HEK293 (cell line): ENCODE results near the gene AFF4.
A peak's percentile ranks its signal among the peaks of the same experiment; 100 is the strongest.

Experiments
- CTCF ChIA-PET: fragments of 350-600 bp; formaldehyde crosslinking; extraction: SDS; loops from one replicate; lab custom pipeline; 2021; ENCODE audit warnings: antibody characterized with exemption; lab: Yijun Ruan, JAX
- POLR2A ChIA-PET: fragments of 300-600 bp; formaldehyde crosslinking; extraction: SDS; loops from one replicate; lab custom pipeline; 2020; ENCODE audit warnings: antibody characterized with exemption, inconsistent platforms; lab: Yijun Ruan, JAX
- H3K27ac ChIP-seq: fragments of 200-500 bp; sonication (Bioruptor generic); 2 replicates; pipeline ENCODE4 v1.5.1; 2014; ENCODE audit warnings: low read depth, low read length, control low read depth, inconsistent platforms; ENCODE audit errors: extremely low read depth
- H3K36me3 ChIP-seq, 2 experiments: fragments of 200-500 bp in 1 of 2; sonication (Bioruptor generic) in 1 of 2; 1 replicate in 1 of 2; 2 replicates in 1 of 2; pipeline ENCODE4 v1.5.1; 2014 to 2017; ENCODE audit warnings: inconsistent platforms in 2 of 2, low read length in 2 of 2; ENCODE audit not compliant: control insufficient read depth in 2 of 2, insufficient read depth in 1 of 2
- H3K4me1 ChIP-seq: fragments of 200-500 bp; sonication (Bioruptor generic); 2 replicates; pipeline ENCODE4 v1.5.1; 2014; ENCODE audit warnings: mild to moderate bottlenecking, low read length, inconsistent platforms; ENCODE audit not compliant: control insufficient read depth, insufficient read depth
- H3K4me3 ChIP-seq: 2 replicates; pipeline ENCODE4 v1.5.1; 2011; ENCODE audit warnings: low read depth, mild to moderate bottlenecking, control low read depth, low read length, moderate library complexity
- H3K9me3 ChIP-seq: fragments of 200-500 bp; sonication (Bioruptor generic); 2 replicates; pipeline ENCODE4 v1.5.1; 2014; ENCODE audit warnings: low read depth, low read length, inconsistent platforms; ENCODE audit not compliant: control insufficient read depth, insufficient read depth
- EGR2 ChIP-seq: fragments of 450-650 bp; formaldehyde crosslinking; IDR thresholded peaks from 2 replicates; pipeline ENCODE4 v1.5.1; 2016; ENCODE audit warnings: low read depth, missing biosample characterization, missing genetic modification characterization
- GLIS2 ChIP-seq: fragments of 450-650 bp; formaldehyde crosslinking; IDR thresholded peaks from 2 replicates; pipeline ENCODE4 v1.5.1; 2016; ENCODE audit warnings: missing biosample characterization, missing genetic modification characterization
- KLF10 ChIP-seq: fragments of 450-650 bp; IDR thresholded peaks from 2 replicates; pipeline ENCODE4 v1.5.1; 2018; ENCODE audit warnings: missing biosample characterization, mild to moderate bottlenecking, missing genetic modification characterization
- KLF9 ChIP-seq: fragments of 450-650 bp; formaldehyde crosslinking; IDR thresholded peaks from 2 replicates; pipeline ENCODE4 v1.5.1; 2016; ENCODE audit warnings: missing biosample characterization, missing genetic modification characterization, low read depth
- PRDM10 ChIP-seq: fragments of 450-650 bp; formaldehyde crosslinking; IDR thresholded peaks from 2 replicates; pipeline ENCODE4 v1.5.1; 2016; ENCODE audit warnings: missing biosample characterization, missing genetic modification characterization
- SP2 ChIP-seq: fragments of 450-650 bp; formaldehyde crosslinking; IDR thresholded peaks from 2 replicates; pipeline ENCODE4 v1.5.1; 2016; ENCODE audit warnings: missing biosample characterization, missing genetic modification characterization
- SP3 ChIP-seq: fragments of 450-650 bp; formaldehyde crosslinking; IDR thresholded peaks from 2 replicates; pipeline ENCODE4 v1.5.1; 2016; ENCODE audit warnings: missing biosample characterization, missing genetic modification characterization
- TRIM28 ChIP-seq: IDR thresholded peaks from 2 replicates; pipeline ENCODE4 v1.6.1; 2011; ENCODE audit warnings: low read length, control low read depth, borderline replicate concordance
- WT1 ChIP-seq: fragments of 450-650 bp; formaldehyde crosslinking; IDR thresholded peaks from 2 replicates; pipeline ENCODE4 v1.5.1; 2016; ENCODE audit warnings: missing biosample characterization, missing genetic modification characterization
- ZBTB26 ChIP-seq: fragments of 450-650 bp; formaldehyde crosslinking; optimal IDR thresholded peaks from 2 replicates; pipeline ENCODE3; 2016; ENCODE audit warnings: missing biosample characterization, mild to moderate bottlenecking, missing genetic modification characterization
- ZBTB48 ChIP-seq: fragments of 450-650 bp; formaldehyde crosslinking; IDR thresholded peaks from 2 replicates; pipeline ENCODE4 v1.5.1; 2016; ENCODE audit warnings: missing biosample characterization, missing genetic modification characterization
- ZFHX2 ChIP-seq: fragments of 450-650 bp; formaldehyde crosslinking; conservative IDR thresholded peaks from 2 replicates; pipeline ENCODE4 v1.5.1; 2016; ENCODE audit warnings: missing biosample characterization, missing genetic modification characterization
- ZNF19 ChIP-seq: fragments of 450-650 bp; formaldehyde crosslinking; IDR thresholded peaks from 2 replicates; pipeline ENCODE4; 2016; ENCODE audit warnings: missing biosample characterization, missing genetic modification characterization, low read depth
- ZNF335 ChIP-seq: fragments of 450-650 bp; formaldehyde crosslinking; conservative IDR thresholded peaks from 2 replicates; pipeline ENCODE4 v1.5.1; 2016; ENCODE audit warnings: missing biosample characterization, missing genetic modification characterization
- ZNF423 ChIP-seq: fragments of 450-650 bp; formaldehyde crosslinking; IDR thresholded peaks from 2 replicates; pipeline ENCODE4 v1.5.1; 2016; ENCODE audit warnings: missing biosample characterization, missing genetic modification characterization
- ZNF561 ChIP-seq: fragments of 450-650 bp; IDR thresholded peaks from 2 replicates; pipeline ENCODE4 v1.5.1; 2018; ENCODE audit warnings: missing biosample characterization, missing genetic modification characterization, borderline replicate concordance
- ZNF629 ChIP-seq: fragments of 450-650 bp; formaldehyde crosslinking; IDR thresholded peaks from 2 replicates; pipeline ENCODE4 v1.5.1; 2017; ENCODE audit warnings: missing biosample characterization, missing genetic modification characterization
- ZNF792 ChIP-seq: fragments of 450-650 bp; formaldehyde crosslinking; IDR thresholded peaks from 2 replicates; pipeline ENCODE4 v1.5.1; 2016; ENCODE audit warnings: missing biosample characterization, missing genetic modification characterization
- ZNF843 ChIP-seq: fragments of 450-650 bp; formaldehyde crosslinking; IDR thresholded peaks from 2 replicates; pipeline ENCODE4 v1.5.1; 2016; ENCODE audit warnings: missing biosample characterization, missing genetic modification characterization
- ZSCAN5A ChIP-seq: fragments of 450-650 bp; formaldehyde crosslinking; IDR thresholded peaks from 2 replicates; pipeline ENCODE4 v1.5.1; 2016; ENCODE audit warnings: missing biosample characterization, missing genetic modification characterization
- TF ChIP-seq, protein P1 (sequence below): fragments of 450-650 bp; formaldehyde crosslinking; IDR thresholded peaks from 2 replicates; pipeline ENCODE4 v1.5.1; 2016; ENCODE audit warnings: missing biosample characterization, missing genetic modification characterization
- TF ChIP-seq, protein P2 (sequence below): fragments of 450-650 bp; formaldehyde crosslinking; IDR thresholded peaks from 2 replicates; pipeline ENCODE4 v1.5.1; 2016; ENCODE audit warnings: missing biosample characterization, missing genetic modification characterization
- TF ChIP-seq, protein P3 (sequence below): fragments of 450-650 bp; formaldehyde crosslinking; IDR thresholded peaks from 2 replicates; pipeline ENCODE4 v1.5.1; 2016; ENCODE audit warnings: missing biosample characterization, missing genetic modification characterization

AFF4 gene

DNA sequence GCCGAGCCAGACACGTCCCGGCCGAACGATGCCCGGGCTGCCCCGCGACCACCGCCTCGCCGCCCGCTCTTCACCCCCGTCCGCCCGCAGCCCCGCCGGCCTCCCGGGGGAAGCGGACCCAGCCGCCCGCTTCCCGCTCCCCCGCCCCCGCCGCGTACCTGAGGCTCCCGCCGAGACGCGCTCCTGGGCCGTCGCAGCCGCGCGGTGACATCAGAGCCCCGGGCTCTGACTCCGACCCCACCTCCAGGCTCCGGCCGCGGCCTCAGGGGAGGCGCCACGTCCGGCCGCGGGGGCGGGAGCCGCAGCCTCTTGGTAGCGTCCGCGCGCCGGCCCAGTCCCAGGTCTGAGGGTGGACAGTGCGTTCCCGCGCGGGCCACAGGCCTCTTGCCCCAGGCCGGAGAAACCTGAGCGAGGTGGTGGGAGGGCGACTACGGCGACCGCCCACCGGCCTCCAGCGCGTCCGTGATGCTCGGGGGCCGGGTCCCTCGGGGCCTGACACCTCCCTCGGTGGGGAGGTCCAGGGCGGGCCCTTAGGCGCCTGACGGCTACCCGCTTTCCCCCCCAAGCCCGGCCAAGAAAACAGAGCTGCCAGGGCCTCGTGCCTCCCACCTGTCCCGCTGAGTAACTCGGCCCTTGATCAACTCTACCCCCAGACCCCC is 132.9 kb downstream of the AFF4 start, which contains the start of gene SHROOM1:
Gene SHROOM1, minus strand, starts transcription at position 212 of the 659 bp plus-strand sequence. CDS start 4,507 bp downstream, outside the sequence.
- Histone ChIP-seq H3K4me1 (no peaks in the 10 kb centered on the region), H3K27ac (peak within 1 kb of the TSS; percentile 78; the same call in 1 of the 2 replicates), H3K9me3 (no peaks in the 10 kb centered on the region), H3K4me3 (peak within 1 kb of the TSS; percentile 74), H3K36me3 (peaks cover 0 to 13% of the 10 kb centered on the region in 2 experiments; a peak in 1 of 3 replicates)
- ChIA-PET CTCF (interaction anchor here (0.6 to 4.8 kb wide), 8 partner anchors 10 to 1130 kb away, joined by 3 to 20 read pairs (median 4); no protein-coding TSS in a partner anchor), POLR2A (interaction anchor here (0.6 to 1.0 kb wide), 4 partner anchors 17 to 279 kb away, joined by 3 to 8 read pairs (median 4); partner anchors contain the start of genes GDF9 and UQCRQ)
- peak; percentile 84 for TF ChIP-seq GLIS2
- TF ChIP-seq WT1: no peak
- TF ChIP-seq, protein P1, sequence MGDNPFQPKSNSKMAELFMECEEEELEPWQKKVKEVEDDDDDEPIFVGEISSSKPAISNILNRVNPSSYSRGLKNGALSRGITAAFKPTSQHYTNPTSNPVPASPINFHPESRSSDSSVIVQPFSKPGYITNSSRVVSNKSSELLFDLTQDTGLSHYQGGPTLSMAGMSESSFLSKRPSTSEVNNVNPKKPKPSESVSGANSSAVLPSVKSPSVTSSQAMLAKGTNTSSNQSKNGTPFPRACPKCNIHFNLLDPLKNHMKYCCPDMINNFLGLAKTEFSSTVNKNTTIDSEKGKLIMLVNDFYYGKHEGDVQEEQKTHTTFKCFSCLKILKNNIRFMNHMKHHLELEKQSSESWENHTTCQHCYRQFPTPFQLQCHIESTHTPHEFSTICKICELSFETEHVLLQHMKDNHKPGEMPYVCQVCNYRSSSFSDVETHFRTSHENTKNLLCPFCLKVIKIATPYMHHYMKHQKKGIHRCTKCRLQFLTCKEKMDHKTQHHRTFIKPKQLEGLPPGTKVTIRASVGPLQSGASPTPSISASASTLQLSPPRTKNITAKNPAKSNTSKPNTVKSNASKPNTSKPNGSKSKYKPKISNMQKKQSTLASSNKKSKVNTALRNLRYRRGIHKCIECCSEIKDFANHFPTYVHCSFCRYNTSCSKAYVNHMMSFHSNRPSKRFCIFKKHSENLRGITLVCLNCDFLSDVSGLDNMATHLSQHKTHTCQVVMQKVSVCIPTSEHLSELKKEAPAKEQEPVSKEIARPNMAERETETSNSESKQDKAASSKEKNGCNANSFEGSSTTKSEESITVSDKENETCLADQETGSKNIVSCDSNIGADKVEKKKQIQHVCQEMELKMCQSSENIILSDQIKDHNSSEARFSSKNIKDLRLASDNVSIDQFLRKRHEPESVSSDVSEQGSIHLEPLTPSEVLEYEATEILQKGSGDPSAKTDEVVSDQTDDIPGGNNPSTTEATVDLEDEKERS (tag by site-specific recombination): no peak
- TF ChIP-seq ZSCAN5A (tag by site-specific recombination): no peak
- 0 out of 2 replicates have a peak, but pooled peaks have one; percentile 38 for TF ChIP-seq KLF10 (tag by site-specific recombination)
- TF ChIP-seq, protein P2, sequence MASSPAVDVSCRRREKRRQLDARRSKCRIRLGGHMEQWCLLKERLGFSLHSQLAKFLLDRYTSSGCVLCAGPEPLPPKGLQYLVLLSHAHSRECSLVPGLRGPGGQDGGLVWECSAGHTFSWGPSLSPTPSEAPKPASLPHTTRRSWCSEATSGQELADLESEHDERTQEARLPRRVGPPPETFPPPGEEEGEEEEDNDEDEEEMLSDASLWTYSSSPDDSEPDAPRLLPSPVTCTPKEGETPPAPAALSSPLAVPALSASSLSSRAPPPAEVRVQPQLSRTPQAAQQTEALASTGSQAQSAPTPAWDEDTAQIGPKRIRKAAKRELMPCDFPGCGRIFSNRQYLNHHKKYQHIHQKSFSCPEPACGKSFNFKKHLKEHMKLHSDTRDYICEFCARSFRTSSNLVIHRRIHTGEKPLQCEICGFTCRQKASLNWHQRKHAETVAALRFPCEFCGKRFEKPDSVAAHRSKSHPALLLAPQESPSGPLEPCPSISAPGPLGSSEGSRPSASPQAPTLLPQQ (tag by site-specific recombination): peak; percentile 22; the same call in 1 of the 2 replicates
- TF ChIP-seq ZBTB26 (tag by site-specific recombination): peak; percentile 71
- TF ChIP-seq ZNF561 (tag by site-specific recombination): no peak
- TF ChIP-seq SP3 (tag by site-specific recombination): peak; percentile 78
- TF ChIP-seq ZNF335 (tag by site-specific recombination): peak; percentile 98
- TF ChIP-seq ZNF19: no peak
- TF ChIP-seq ZNF629 (tag by site-specific recombination): peak; percentile 21; the same call in 1 of the 2 replicates
- TF ChIP-seq ZFHX2 (tag by site-specific recombination): peak; percentile 91
- TF ChIP-seq EGR2 (tag by site-specific recombination): peak; percentile 82
- TF ChIP-seq, protein P3, sequence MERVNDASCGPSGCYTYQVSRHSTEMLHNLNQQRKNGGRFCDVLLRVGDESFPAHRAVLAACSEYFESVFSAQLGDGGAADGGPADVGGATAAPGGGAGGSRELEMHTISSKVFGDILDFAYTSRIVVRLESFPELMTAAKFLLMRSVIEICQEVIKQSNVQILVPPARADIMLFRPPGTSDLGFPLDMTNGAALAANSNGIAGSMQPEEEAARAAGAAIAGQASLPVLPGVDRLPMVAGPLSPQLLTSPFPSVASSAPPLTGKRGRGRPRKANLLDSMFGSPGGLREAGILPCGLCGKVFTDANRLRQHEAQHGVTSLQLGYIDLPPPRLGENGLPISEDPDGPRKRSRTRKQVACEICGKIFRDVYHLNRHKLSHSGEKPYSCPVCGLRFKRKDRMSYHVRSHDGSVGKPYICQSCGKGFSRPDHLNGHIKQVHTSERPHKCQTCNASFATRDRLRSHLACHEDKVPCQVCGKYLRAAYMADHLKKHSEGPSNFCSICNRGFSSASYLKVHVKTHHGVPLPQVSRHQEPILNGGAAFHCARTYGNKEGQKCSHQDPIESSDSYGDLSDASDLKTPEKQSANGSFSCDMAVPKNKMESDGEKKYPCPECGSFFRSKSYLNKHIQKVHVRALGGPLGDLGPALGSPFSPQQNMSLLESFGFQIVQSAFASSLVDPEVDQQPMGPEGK: 0 out of 2 replicates have a peak, but pooled peaks have one; percentile 45
- no peak for TF ChIP-seq TRIM28
- peak; percentile 53; the same call in 1 of the 2 replicates for TF ChIP-seq ZNF423 (tag by site-specific recombination)
- TF ChIP-seq ZNF843 (tag by site-specific recombination): peak; percentile 21; the same call in 1 of the 2 replicates
- peak; percentile 81 for TF ChIP-seq SP2 (tag by site-specific recombination)
- peak; percentile 30; the same call in 1 of the 2 replicates for TF ChIP-seq KLF9
- TF ChIP-seq PRDM10 (tag by site-specific recombination): peak; percentile 91
- TF ChIP-seq ZBTB48 (tag by site-specific recombination): peak; percentile 20; the same call in 1 of the 2 replicates
- no peak for TF ChIP-seq ZNF792 (tag by site-specific recombination)
